HFFc6 (cell line): Measurements from ENCODE around the gene CDC42. TPM values are rescaled to one million over a fixed set of nuclear protein-coding genes. Genes with fewer than 3 reads are reported as not detected.

Experiments used
- DNase-seq: peaks from one replicate; pipeline ENCODE4 v3.0.0-alpha.2; 2018
- H3K27ac Mint-ChIP-seq: 2 replicates; pipeline ENCODE4 v1.8.0; 2020; ENCODE audit warnings: mild to moderate bottlenecking, mixed read lengths
- H3K27me3 Mint-ChIP-seq: 2 replicates; pipeline ENCODE4 v1.8.0; 2021; ENCODE audit warnings: mild to moderate bottlenecking, moderate library complexity, mixed read lengths; ENCODE audit not compliant: insufficient read depth
- H3K36me3 Mint-ChIP-seq: 2 replicates; pipeline ENCODE4 v1.8.0; 2021; ENCODE audit warnings: low read depth, mixed read lengths
- H3K4me1 Mint-ChIP-seq: 2 replicates; pipeline ENCODE4 v1.8.0; 2020; ENCODE audit warnings: low read depth, mixed read lengths
- H3K4me3 Mint-ChIP-seq: 2 replicates; pipeline ENCODE4 v1.8.0; 2020; ENCODE audit warnings: mild to moderate bottlenecking, moderate library complexity, mixed read lengths
- H3K9me3 Mint-ChIP-seq: 2 replicates; pipeline ENCODE4 v1.8.0; 2020; ENCODE audit warnings: mild to moderate bottlenecking, mixed read lengths
- total RNA-seq, 6 experiments: library from RNA; stranded (reverse); fragmentation: NEBNext Ultra II Directional; extraction: Animal tissue kit (Norgen Biotek cat#: 25700); gene quantifications; 2 replicates in 1 of 6; 3 replicates in 5 of 6; pipeline ENCODE4 v1.2.3, GENCODE V29; 2021
- TF ChIP-seq, protein P1 (sequence below): fragments of 200-600 bp; sonication (generic); IDR thresholded peaks from 2 replicates; pipeline ENCODE4 v1.5.0; 2021; ENCODE audit warnings: antibody characterized with exemption, mild to moderate bottlenecking

CDC42 gene
- total RNA-seq, 6 experiments from 2014 or later: 273 to 298 (median 280) TPM

DNA sequence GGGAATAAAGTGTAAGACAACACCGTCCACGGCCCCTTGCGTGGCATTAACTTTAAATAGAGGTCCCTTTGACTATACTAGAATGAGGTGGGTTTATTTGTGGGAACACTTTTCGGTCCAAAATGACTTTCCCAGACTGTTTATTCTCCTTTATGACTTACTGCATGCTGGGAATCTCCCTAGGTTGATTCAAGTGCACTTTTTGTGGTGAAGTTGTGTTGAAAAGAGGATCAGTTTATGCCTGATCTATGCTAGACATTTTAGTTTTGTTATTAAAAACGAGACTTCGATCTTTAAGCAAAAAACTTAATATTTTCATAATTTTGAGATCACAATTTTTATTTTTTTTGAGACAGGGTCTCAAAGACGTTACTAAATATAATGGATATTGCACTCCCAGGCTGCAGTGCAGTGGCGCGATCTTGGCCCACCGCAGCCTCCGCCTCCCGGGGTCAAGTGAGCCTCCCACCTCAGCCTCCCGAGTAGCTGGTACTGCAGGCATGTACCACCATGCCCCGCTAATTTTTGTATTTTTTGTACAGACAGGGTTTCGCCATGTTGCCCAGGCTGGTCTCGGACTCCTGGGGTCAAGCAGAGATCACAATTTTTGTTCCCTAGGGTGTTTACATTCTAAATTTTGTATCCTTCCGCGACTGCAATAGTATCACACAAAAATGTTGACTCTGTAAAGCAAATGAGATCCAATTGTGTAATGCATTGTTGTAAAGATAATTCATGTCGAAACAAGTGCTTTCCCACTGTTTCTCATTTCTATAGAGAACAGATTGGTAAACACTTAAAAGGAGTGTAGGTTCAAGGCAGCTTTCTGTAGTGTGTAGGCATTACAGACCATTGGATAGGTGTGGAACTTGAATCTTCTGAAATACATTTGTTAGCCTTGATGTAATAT is 1.6 kb downstream of the CDC42 start:
- peaks cover 30% of the 10 kb centered on the region for H3K36me3 Mint-ChIP-seq
- H3K4me1 Mint-ChIP-seq: peaks cover 39% of the 10 kb centered on the region
- DNase-seq: no peak
- H3K27me3 Mint-ChIP-seq: peaks cover 7% of the 10 kb centered on the region
- H3K4me3 Mint-ChIP-seq: peak overlapping the region; percentile 99
- peak overlapping the region; percentile 99 for H3K27ac Mint-ChIP-seq
- no peaks in the 10 kb centered on the region for H3K9me3 Mint-ChIP-seq
- TF ChIP-seq, protein P1, sequence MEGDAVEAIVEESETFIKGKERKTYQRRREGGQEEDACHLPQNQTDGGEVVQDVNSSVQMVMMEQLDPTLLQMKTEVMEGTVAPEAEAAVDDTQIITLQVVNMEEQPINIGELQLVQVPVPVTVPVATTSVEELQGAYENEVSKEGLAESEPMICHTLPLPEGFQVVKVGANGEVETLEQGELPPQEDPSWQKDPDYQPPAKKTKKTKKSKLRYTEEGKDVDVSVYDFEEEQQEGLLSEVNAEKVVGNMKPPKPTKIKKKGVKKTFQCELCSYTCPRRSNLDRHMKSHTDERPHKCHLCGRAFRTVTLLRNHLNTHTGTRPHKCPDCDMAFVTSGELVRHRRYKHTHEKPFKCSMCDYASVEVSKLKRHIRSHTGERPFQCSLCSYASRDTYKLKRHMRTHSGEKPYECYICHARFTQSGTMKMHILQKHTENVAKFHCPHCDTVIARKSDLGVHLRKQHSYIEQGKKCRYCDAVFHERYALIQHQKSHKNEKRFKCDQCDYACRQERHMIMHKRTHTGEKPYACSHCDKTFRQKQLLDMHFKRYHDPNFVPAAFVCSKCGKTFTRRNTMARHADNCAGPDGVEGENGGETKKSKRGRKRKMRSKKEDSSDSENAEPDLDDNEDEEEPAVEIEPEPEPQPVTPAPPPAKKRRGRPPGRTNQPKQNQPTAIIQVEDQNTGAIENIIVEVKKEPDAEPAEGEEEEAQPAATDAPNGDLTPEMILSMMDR: no peak

DNA sequence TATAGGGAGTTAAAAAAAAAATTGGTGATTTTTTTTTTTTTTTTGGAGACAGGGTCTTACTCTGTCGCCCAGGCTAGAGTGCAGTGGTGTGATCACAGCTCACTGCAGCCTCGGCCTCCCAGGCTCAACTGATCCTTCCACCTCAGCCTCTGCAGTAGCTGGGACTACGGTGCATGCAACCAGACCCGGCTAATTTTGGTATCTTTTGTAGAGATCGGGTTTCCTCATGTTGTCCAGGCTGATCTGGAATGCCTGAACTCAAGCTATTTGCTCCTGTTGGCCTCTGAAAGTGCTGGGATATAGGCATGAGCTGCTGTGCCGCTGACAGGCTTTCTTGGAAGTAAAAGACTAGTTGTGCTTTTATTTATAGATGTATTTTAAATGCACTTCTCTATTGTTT is 3.0 kb downstream of the CDC42 start:
- DNase-seq: no peak
- no peaks in the 10 kb centered on the region for H3K9me3 Mint-ChIP-seq
- H3K27me3 Mint-ChIP-seq: peaks cover 7% of the 10 kb centered on the region
- peaks cover 44% of the 10 kb centered on the region for H3K4me1 Mint-ChIP-seq
- TF ChIP-seq, protein P1: no peak
- peaks cover 30% of the 10 kb centered on the region for H3K36me3 Mint-ChIP-seq
- H3K27ac Mint-ChIP-seq: peak overlapping the region; percentile 26; the same call in 1 of the 2 replicates
- H3K4me3 Mint-ChIP-seq: peak overlapping the region; percentile 60

DNA sequence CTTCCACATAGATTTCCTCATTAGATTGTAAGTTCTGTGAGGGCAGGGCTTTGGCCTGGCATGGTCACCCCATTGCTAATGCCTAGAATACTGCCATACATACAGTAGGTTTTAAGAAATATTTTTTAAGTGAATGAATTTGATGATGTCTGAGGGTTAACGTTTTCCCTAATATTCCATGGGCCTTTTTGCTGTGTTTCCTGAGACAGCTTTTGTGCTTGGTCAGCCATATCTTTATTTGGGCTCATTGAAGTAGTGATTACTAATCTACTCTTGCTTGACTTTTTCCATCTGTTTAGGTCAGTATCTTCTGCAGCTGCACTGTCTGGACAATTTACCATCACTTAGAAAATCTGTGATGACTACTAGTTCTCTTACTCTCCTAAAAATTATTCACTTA is 3.5 kb downstream of the CDC42 start:
- no peaks in the 10 kb centered on the region for H3K9me3 Mint-ChIP-seq
- H3K27me3 Mint-ChIP-seq: peaks cover 8% of the 10 kb centered on the region
- TF ChIP-seq, protein P1: no peak
- H3K27ac Mint-ChIP-seq: peak overlapping the region; percentile 52; the same call in 1 of the 2 replicates
- no peak for DNase-seq
- H3K4me3 Mint-ChIP-seq: peak overlapping the region; percentile 51
- peaks cover 30% of the 10 kb centered on the region for H3K36me3 Mint-ChIP-seq
- H3K4me1 Mint-ChIP-seq: peaks cover 50% of the 10 kb centered on the region

DNA sequence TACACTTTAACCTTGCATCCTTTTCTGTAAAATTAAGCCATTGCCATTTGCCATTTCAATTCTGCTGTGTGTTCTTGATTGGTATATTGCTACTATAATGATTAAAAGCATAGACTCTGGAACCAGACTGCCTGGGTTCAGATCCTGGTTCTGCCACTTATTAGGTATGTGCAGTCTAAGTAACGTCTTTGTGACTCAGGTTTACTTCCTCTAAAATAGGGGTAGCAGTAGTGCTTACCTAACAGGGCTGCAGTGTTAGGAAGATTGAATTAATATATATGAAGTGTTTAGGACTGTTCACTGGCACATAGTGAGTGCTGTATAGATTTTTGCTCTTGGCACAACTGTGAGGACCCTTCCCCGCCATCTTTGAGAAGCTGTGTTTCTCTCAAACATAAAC is 4.4 kb downstream of the CDC42 start:
- DNase-seq: no peak
- Mint-ChIP-seq H3K4me3 (peak overlapping the region; percentile 51), H3K9me3 (no peaks in the 10 kb centered on the region), H3K36me3 (peaks cover 30% of the 10 kb centered on the region), H3K4me1 (peaks cover 50% of the 10 kb centered on the region), H3K27ac (peak overlapping the region; percentile 21; the same call in 1 of the 2 replicates), H3K27me3 (peaks cover 8% of the 10 kb centered on the region)
- TF ChIP-seq, protein P1: no peak

DNA sequence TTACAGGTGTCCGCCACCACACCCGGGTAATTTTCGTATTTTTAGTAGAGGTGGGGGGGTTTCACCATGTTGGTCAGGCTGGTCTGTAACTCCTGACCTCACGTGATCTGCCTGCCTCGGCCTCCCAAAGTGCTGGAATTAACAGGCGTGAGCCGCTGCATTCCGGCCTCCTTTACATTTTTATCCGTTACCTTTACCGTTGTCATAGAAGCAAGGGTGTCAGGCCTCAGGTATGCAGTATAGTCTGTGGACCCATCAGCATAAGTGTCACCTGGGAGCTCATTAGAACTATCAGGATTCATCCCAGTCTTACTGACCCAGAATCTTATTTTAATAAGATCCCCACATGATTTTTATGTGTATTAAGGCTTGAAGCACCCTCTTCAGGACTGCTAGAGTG is 5.4 kb downstream of the CDC42 start:
- H3K27me3 Mint-ChIP-seq: peaks cover 10% of the 10 kb centered on the region
- H3K36me3 Mint-ChIP-seq: peaks cover 33% of the 10 kb centered on the region
- H3K4me3 Mint-ChIP-seq: no peak overlapping the region; the same call in 1 of the 2 replicates
- no peaks in the 10 kb centered on the region for H3K9me3 Mint-ChIP-seq
- H3K27ac Mint-ChIP-seq: no peak overlapping the region
- DNase-seq: no peak
- peaks cover 59% of the 10 kb centered on the region for H3K4me1 Mint-ChIP-seq
- TF ChIP-seq, protein P1: no peak
